Measurements from ENCODE around the gene EP400.

DNA sequence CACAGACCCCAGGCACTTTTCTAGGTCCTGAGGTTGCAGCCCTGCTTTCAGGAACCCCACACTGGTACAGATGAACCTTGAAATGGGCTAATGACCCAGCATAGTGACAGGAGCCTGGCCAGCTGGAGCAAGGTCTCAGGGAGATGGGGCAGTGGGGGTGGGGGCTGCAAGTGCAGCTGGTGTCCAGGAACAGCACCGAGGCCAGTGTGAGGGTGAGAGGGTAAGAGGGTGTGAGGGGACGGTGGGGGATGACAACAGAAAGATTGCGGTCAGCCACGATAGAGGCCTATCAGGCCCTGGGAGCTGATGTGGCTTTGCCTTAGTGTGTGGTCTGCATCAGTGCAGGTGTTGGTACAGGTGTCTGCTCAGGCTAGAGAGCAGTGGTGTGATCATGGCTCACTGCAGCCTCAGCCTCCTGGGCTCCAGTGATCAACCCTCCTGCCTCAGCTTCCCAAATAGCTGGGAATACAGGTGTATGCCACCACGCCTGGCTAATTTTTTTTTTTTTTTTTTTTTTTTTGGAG is 59.7 kb downstream of the EP400 start:
- TF ChIP-seq TBX3 (IDR thresholded peaks at IDR 0.05; ENCODE audit: borderline replicate concordance) = no peak
- TF ChIP-seq, protein P1, sequence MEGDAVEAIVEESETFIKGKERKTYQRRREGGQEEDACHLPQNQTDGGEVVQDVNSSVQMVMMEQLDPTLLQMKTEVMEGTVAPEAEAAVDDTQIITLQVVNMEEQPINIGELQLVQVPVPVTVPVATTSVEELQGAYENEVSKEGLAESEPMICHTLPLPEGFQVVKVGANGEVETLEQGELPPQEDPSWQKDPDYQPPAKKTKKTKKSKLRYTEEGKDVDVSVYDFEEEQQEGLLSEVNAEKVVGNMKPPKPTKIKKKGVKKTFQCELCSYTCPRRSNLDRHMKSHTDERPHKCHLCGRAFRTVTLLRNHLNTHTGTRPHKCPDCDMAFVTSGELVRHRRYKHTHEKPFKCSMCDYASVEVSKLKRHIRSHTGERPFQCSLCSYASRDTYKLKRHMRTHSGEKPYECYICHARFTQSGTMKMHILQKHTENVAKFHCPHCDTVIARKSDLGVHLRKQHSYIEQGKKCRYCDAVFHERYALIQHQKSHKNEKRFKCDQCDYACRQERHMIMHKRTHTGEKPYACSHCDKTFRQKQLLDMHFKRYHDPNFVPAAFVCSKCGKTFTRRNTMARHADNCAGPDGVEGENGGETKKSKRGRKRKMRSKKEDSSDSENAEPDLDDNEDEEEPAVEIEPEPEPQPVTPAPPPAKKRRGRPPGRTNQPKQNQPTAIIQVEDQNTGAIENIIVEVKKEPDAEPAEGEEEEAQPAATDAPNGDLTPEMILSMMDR (CRISPR knock-in tag; IDR thresholded peaks at IDR 0.05) = no peak
- no peak for TF ChIP-seq YY1 (IDR thresholded peaks at IDR 0.05; ENCODE audit: insufficient read depth, insufficient replicate concordance, low read depth, low read length)
- TF ChIP-seq SIN3A (IDR thresholded peaks at IDR 0.05; ENCODE audit: borderline replicate concordance, low read depth, low read length) = no peak
- TF ChIP-seq, protein P2, sequence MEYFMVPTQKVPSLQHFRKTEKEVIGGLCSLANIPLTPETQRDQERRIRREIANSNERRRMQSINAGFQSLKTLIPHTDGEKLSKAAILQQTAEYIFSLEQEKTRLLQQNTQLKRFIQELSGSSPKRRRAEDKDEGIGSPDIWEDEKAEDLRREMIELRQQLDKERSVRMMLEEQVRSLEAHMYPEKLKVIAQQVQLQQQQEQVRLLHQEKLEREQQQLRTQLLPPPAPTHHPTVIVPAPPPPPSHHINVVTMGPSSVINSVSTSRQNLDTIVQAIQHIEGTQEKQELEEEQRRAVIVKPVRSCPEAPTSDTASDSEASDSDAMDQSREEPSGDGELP (IDR thresholded peaks at IDR 0.05; ENCODE audit: borderline replicate concordance, low read depth) = no peak
